GM12864 (cell line): ENCODE results near the gene HMG20B.

Experiments
- DNase-seq: peaks from one replicate; pipeline ENCODE4 v3.0.0-alpha.2; 2011; ENCODE audit warnings: low read depth
- H3K4me3 ChIP-seq: 2 replicates; pipeline ENCODE4 v1.5.1; 2011; ENCODE audit warnings: mild to moderate bottlenecking, low read depth, low read length, control low read depth
- CTCF ChIP-seq: IDR thresholded peaks from 2 replicates; pipeline ENCODE4 v1.5.1; 2011; ENCODE audit warnings: low read depth, mild to moderate bottlenecking, moderate library complexity, low read length, control low read depth, inconsistent platforms; ENCODE audit errors: missing control alignments

HMG20B gene

DNA sequence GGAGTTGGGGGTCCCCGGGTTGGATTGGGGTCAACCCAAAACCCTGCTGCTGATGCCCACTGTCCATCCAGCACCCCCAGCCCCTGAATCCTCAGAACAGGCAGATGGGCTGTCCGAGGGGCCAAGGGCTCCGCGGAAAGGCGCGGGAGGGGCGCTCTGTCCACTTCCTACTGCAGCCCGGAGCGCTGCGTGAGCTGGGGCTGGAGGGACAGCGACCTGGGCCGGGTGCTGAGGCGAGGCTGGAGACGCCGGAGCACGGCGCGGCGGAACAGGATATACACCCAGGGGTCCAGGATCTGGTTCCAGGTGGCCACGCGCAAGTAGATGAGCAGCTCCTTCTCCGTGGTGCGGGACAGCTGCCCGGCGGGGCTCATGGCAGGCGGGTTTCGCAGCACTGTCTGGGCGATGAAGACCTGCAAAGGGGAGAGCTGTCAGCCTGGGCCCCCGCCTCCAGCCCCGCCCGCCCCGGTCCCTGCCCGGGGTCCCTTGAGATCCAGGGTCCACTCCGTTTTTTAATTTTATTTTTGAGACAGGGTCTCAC lies 22.8 kb downstream of the HMG20B start:
- DNase-seq: no peak
- no peak overlapping the region for H3K4me3 ChIP-seq
- no peak for TF ChIP-seq CTCF

DNA sequence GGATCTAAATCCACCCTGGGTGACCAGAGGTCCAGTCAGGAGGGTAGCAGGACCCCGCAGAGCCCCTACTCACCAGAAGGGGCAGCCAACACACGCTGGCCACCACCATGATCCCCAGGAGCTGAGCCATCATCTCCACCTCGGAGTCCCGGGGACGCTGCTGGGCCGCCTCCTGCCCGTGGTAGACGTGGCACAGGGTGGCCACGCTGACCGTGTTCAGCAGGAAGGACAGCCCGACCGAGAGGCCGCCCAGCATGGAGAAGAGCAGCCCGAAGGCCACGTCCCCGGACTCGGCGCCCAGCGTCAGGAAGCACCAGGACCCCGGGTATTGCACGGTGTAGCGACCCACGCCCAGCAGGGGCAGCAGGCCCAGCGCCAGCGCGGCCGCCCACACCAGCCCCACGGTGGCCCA lies 27.0 kb downstream of the HMG20B start:
- no peak for TF ChIP-seq CTCF
- no peak overlapping the region for H3K4me3 ChIP-seq
- DNase-seq: no peak

DNA sequence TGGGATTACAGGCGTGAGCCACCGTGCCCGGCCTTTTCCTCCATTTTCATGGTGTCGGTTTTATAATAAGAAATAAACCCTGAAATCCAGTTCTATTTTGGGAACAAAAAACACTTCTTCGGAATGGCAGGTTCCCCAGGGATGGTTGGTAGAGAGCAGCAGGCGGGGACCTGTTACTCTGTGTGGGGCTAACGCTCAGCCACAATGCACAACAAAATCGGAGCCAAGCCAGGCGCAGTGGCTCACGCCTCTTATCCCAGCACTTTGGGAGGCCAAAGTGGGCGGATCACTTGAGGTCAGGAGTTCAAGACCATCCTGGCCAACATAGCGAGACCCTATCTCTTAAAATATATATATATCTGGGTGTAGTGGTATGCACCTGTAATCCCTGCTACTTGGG lies 28.3 kb downstream of the HMG20B start:
- DNase-seq: no peak
- no peak overlapping the region for H3K4me3 ChIP-seq
- no peak for TF ChIP-seq CTCF

DNA sequence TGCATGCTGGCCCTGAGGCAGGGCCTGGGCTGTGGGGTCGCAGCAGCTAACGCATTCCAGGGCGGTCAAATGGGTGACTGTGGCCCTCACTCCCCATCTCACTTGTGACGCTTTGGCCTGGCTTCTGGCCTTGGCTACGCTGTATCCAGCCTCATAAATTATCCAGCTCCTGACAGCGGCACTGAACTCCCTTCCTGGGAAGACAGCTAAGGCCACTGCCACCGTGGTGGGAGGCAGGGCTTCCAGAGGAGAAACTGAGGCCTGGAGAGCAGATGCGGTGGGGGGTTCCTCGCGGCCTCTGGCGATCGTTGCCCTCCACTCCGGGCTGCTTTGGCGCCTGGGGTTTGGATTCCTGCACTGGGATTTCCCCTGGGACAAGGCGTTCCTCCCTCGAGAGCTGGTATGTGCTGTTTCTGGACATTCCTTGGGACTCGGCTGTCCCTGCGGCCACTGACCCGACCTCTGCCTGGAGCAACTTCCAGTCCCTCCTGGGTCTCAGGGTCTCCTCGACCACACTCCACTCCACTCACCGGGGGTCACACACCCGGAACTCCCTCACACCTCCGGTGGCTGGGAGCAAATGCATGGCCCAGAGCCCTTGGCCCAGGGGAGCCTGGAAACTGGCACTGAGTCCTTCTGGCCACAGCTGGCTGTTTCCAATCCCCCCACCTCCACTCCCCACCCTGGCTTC lies 30.5 kb downstream of the HMG20B start:
- no peak for DNase-seq
- TF ChIP-seq CTCF: no peak
- H3K4me3 ChIP-seq: no peak overlapping the region

- no peak overlapping the region for H3K4me3 ChIP-seq
- TF ChIP-seq CTCF: no peak
- DNase-seq: no peak
Measured at GRCh38 chr19:3604227-3604986, 31.7 kb downstream of the HMG20B start.

DNA sequence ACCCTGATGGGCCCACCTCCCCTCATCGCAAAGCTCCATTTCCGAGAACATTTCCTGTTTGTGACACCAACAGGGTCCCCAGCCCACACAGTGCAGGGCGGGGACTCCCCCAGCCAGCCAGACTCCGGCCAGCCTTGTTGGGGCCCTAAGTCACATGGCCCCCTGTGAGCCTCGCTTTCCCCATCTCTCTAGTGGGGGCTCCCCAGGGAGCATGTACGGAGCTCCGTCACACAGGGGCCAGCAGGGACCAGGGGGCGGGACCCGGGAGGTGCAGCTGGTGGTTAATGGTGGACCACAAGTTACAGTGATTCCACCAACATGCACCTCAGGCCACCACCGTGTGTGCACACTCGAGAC lies 32.2 kb downstream of the HMG20B start:
- no peak for DNase-seq
- no peak for TF ChIP-seq CTCF
- no peak overlapping the region for H3K4me3 ChIP-seq
